HG03159 (cell line): ENCODE measurements around the gene ARL6IP4.

Experiments used
- ATAC-seq: cut with Tn5 transposase; IDR thresholded peaks from one replicate; pipeline ENCODE4 v1.9.1; 2021; ENCODE audit warnings: mild to moderate bottlenecking, moderate library complexity; ENCODE audit not compliant: unreplicated experiment

ARL6IP4 gene

DNA sequence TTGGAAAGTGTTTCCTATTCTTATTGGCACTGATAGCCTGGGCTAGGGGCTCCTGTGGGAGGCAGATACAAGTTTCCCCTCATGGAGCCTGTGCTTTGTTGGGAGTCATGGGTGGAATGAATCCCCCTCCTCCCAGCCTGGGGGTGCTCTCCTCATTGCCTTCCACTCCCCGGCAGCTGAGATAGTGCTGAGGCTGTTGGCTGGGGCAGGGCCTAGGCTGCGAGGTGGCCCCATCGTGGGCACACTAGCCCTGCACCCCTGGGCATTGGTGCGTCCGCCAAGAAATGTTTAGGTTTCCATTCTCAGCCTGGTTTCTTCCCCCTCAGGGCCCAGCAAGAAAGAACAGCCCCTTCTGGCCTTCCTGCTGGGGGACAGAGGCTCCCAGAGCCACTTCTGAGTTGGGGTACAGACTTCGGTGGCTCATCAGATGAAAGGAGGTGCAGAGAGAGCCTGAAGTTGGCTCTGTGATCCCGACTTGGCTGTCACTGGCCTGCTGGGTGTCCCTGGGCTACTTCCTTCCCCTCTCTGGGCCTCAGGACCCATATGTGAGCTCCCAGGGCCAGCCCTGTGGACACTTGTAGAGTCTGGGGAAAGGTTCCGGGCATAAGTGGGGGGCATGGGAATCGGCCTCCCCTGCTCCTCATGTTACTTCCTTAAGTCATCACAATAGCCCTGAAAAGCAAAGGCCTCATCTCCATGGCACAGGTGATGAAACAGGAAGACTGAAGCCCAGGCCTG is 2.7 kb upstream of the ARL6IP4 start:
- ATAC-seq: no peak

DNA sequence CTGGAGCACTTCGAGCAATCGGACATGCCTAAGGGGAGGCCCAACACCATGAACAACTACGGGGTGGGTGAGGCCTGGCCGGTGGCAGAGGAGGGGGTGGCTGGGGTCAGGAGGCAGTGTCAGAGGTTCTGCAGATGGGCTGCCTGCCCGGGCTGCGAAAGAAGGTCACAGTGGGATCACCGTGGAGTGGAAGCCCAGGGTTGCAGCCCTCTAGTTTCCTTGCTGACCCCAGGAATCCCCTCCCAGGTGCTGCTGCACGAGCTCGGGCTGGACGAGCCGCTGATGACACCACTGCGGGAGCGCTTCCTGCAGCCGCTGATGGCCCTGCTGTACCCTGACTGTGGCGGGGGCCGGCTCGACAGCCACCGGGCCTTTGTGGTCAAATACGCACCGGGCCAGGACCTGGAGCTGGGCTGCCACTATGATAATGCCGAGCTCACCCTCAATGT is 1.9 kb upstream of the ARL6IP4 start:
- ATAC-seq: no peak

- ATAC-seq: no peak
Observed at GRCh38 chr12:122979001-122979907, 1.2 kb upstream of the ARL6IP4 start.

DNA sequence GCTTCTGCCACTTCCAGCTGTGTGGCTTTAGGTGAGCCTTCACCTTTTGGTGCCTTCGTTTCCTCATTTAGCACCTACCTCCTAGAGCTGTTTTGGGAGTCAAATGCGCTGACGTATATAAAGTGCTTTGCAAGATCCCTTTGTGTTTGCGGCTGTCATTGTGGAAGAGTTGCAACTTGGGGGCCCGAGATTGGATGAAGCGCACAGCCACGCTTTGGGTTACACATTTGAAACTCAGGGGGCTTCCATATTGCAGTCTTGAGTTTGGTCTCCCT is 636 bp upstream of the ARL6IP4 start:
- no peak for ATAC-seq

- peak; percentile 16 for ATAC-seq
Observed at GRCh38 chr12:122981036-122981471, 573 bp downstream of the ARL6IP4 start.

GRCh38 chr12:122981587-122982476 is 1.4 kb downstream of the ARL6IP4 start:
- ATAC-seq: no peak

DNA sequence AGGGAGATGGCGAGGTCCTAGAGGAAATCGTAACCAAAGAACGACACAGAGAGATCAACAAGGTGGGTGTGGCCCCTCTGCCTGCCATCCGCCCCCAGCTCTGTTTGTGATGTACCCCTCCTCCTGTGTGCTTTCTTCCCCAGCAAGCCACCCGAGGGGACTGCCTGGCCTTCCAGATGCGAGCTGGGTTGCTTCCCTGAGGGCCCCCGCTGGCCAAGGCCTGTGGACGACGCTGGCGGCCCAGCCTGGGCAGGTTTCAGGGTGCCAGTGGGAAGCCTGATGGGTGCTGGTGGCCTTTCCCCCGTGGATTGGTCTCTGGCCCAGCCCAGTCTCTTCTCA is 2.0 kb downstream of the ARL6IP4 start:
- no peak for ATAC-seq

GRCh38 chr12:122982963-122983788 is 2.7 kb downstream of the ARL6IP4 start:
- no peak for ATAC-seq

DNA sequence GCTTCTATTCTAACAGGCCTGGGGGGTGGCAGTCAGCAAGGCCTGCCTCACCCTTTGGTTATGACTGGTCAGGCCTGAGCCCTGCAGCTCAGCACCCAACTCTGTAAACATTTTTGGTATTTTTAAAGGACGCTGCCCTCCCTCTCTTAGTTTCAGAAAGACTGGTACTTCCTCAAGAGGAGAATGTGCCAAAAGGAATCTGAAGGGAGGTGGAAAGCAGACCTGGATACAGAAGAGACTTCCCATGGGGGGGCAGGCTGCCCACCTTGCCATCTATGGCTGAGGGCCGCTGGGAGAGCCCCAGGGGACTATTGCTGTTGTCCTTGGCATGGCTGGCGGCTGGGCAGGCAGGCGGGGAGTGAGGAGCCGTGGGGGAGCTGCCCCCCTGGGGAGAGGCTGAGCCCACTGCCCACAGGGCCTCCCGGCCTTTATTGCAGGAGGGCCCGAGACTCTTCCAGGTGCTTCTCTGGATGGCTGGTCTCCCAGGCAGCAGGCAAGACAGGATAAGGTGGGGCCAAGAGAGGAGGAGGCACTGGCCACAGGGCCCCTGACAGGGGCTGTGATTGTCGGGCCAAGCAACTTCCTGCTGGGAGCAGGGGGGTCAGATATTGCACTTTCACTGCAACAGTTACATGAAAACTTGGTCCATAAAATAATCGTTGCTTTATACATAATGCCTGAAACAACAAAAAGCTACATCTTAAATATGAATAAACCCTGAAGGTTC is 3.5 kb downstream of the ARL6IP4 start:
- ATAC-seq: no peak

DNA sequence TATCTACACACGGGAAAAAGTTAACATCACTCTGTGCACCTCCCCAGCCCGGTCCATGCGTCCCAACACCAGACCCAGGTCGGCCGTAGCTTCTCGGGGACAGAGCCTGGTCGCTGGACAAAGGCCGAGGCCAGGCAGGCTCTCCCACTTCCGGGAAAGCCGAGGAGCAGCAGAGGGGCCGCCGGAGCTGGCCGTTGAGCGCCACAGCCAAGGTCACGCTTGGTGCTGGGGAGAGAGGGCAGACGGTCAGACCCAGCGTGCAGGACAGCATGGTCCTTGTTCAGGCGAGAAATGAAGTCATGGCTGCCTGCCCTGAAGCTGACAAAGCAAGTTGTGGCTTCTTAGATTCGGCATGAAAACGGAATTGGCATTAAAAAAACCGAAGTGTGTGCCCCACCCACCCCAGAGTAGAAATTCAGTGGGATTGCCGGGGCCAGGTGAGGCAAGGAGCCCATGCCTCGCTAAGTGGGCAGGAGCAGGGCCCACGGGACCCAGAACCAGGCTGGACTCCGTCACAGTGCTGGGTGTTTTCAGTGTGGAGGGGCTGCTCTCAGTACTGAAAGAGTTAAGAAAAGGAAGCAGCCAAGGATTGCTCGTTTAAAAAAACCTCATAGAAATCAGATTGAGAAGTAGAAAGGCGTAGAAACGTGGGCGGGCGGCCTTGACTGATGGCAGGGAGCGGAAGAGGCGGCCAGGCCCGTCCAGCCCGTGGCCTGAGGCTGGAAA is 4.3 kb downstream of the ARL6IP4 start:
- no peak for ATAC-seq

DNA sequence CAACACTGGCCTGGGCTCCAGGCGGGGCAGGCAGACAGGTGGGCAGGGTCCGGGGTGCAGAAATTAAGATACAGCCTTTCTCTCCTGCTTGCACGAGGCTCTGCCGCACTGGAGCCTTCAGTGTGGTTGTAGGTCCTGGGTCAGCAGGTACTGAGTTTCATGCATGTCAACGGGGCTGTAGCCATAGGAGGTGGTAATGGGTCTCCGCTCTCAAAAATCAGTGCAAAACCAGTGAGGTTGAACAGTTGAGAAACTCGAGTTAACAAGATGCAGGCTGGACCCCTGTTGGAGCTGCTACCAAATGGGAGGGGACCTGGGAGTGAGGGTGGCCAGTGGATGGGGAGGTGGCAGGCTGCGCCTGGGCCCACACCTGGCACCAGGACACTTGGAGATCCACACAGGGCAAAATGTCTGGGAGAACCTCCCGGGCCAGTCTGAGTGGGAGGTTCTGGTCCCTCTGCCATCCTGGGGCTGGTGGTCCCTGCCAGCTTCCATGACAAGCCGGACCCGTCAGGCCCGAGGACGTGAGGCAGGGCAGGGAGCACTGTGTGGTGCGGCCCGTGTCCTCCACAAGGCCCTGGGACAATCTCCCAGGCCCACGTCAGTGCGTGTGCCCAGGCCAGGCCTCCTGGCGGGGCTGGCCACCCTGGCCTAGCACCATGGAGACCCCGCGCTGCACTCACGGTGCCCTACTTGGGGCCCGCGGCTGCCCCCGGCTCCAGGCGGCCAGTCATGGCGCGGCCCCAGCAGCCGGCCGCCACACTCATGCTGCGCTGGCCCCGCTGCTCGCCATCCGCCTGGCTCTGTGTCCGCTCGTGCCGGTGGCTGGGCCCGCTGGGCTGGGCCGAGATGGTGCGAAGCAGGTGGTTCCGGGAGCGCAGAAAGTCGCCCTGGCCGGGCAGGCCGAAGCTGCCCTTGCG is 5.1 kb downstream of the ARL6IP4 start:
- no peak for ATAC-seq

GRCh38 chr12:122986258-122986871 is 5.9 kb downstream of the ARL6IP4 start:
- no peak for ATAC-seq

- ATAC-seq: no peak
Observed at GRCh38 chr12:122987086-122987951, 6.8 kb downstream of the ARL6IP4 start.

- ATAC-seq: no peak
Observed at GRCh38 chr12:122988036-122988435, 7.6 kb downstream of the ARL6IP4 start.

DNA sequence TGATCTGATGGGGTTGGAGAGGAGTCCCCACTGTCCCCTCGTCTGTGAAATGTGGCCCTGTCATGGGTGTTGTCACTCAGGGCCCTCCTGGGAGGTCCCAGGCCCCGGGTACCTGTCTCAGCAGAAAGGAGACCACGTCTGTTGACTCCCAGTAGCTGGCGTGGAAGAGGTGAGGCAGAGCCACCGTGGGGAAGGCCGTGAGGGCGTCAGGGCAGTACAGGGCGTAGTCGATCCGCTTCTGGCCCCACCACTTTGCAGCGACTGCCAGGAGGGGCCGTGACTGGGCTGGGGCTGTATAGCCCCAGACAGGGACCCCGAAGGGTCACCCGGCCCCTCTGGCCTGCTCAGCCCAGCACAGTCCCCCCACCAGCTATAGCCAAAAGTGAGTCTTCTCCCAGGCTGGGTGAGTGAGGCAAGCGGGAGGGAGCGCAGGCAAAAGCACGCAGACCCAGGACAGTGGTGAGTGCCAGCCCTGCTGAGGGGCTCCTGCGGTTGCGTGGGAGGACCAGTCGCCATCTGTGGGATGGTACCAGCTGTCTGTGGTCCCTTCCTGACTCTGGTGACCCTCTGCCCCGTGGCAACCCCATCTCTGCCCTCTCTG is 8.2 kb downstream of the ARL6IP4 start:
- ATAC-seq: no peak

GRCh38 chr12:122989225-122989839 is 8.9 kb downstream of the ARL6IP4 start:
- no peak for ATAC-seq
